ENCODE measurements around the gene PLXNA4.

- TF ChIP-seq POLR2A (IDR thresholded peaks at IDR 0.05; ENCODE audit: low read depth, low read length) (no peak), POLR2AphosphoS5 (IDR thresholded peaks at IDR 0.05; ENCODE audit: low read depth, low read length) (no peak), SPI1 (IDR thresholded peaks at IDR 0.05; ENCODE audit: low read depth, low read length) (no peak)
These were observed 445.8 kb downstream of the PLXNA4 start for GRCh38 chr7:132130497-132130896.
